ENCODE measurements around the gene SLC13A3.

The SLC13A3 gene

GRCh38 chr20:46614503-46614902, 36.8 kb downstream of the SLC13A3 start:
- DNase-seq = no peak
- TF ChIP-seq CTCF (IDR thresholded peaks at IDR 0.05) = no peak
- peaks cover 20% of the 10 kb centered on the region for H3K36me3 Mint-ChIP-seq (ENCODE audit: low read depth)
- H3K27me3 Mint-ChIP-seq (ENCODE audit: low read depth, poor library complexity) = peaks cover 6% of the 10 kb centered on the region
- H3K27ac Mint-ChIP-seq = no peak overlapping the region
- peaks cover 8% of the 10 kb centered on the region for H3K4me1 Mint-ChIP-seq
- H3K4me3 Mint-ChIP-seq = no peak overlapping the region
- peaks cover 8% of the 10 kb centered on the region for H3K9me3 Mint-ChIP-seq

DNA sequence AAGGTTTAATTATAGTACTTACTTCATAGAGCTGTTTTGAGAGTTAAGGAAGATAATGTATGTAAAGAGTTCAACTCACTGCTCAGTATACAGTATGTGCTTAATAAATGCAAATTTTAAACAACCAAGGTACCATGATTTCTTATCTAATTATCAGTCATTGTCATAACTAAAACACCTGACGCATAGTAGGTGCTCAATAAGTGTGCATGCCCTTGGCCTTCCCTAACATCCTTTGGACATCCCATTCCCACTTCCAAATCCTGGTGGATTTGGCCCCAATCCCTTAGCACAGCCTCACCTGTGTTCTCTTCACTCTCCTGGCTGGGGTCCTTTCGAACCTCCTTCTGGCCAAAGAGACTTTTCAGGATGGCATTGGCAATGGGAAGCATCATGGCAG, 41.1 kb downstream of the SLC13A3 start:
- Mint-ChIP-seq H3K36me3 (ENCODE audit: low read depth) (peaks cover 25% of the 10 kb centered on the region), H3K27ac (no peak overlapping the region), H3K27me3 (ENCODE audit: low read depth, poor library complexity) (peaks cover 1% of the 10 kb centered on the region), H3K4me3 (no peak overlapping the region), H3K9me3 (peaks cover 8% of the 10 kb centered on the region), H3K4me1 (peaks cover 2% of the 10 kb centered on the region)
- no peak for DNase-seq
- no peak for TF ChIP-seq CTCF (IDR thresholded peaks at IDR 0.05)

GRCh38 chr20:46609043-46609442, 42.2 kb downstream of the SLC13A3 start:
- no peak for DNase-seq
- Mint-ChIP-seq H3K9me3 (peaks cover 8% of the 10 kb centered on the region), H3K36me3 (ENCODE audit: low read depth) (peaks cover 25% of the 10 kb centered on the region), H3K4me3 (no peak overlapping the region), H3K4me1 (peaks cover 2% of the 10 kb centered on the region), H3K27me3 (ENCODE audit: low read depth, poor library complexity) (no peaks in the 10 kb centered on the region), H3K27ac (no peak overlapping the region)
- no peak for TF ChIP-seq CTCF (IDR thresholded peaks at IDR 0.05)

GRCh38 chr20:46607849-46608497, 43.3 kb downstream of the SLC13A3 start:
- no peaks in the 10 kb centered on the region for H3K27me3 Mint-ChIP-seq (ENCODE audit: low read depth, poor library complexity)
- H3K27ac Mint-ChIP-seq = no peak overlapping the region
- no peak overlapping the region for H3K4me3 Mint-ChIP-seq
- peaks cover 25% of the 10 kb centered on the region for H3K36me3 Mint-ChIP-seq (ENCODE audit: low read depth)
- no peak for DNase-seq
- TF ChIP-seq CTCF (IDR thresholded peaks at IDR 0.05) = no peak
- H3K9me3 Mint-ChIP-seq = peaks cover 8% of the 10 kb centered on the region
- peaks cover 7% of the 10 kb centered on the region for H3K4me1 Mint-ChIP-seq

GRCh38 chr20:46607191-46607848, 43.9 kb downstream of the SLC13A3 start:
- H3K9me3 Mint-ChIP-seq = peaks cover 8% of the 10 kb centered on the region
- H3K4me1 Mint-ChIP-seq = peaks cover 7% of the 10 kb centered on the region
- DNase-seq = no peak
- TF ChIP-seq CTCF (IDR thresholded peaks at IDR 0.05) = no peak
- no peak overlapping the region for H3K4me3 Mint-ChIP-seq
- H3K27ac Mint-ChIP-seq = no peak overlapping the region
- no peaks in the 10 kb centered on the region for H3K27me3 Mint-ChIP-seq (ENCODE audit: low read depth, poor library complexity)
- peaks cover 25% of the 10 kb centered on the region for H3K36me3 Mint-ChIP-seq (ENCODE audit: low read depth)

DNA sequence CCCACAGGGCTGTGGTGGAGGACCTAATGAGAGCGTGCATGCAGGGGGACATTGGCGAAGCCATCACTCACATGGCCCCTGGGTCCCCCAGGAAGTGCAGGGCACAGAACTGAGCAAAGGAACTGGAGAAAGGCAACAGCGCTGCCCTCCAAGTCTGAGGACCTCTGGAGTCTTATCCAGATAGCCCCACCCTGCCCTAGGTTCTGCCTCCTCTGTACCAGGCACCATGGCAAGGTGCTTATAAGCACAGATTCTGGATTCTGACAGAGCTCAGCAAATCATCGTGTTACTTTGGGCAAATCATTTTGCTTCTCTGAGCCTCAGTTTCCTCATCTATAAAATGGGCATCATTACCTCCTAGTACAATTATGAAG, 44.5 kb downstream of the SLC13A3 start:
- H3K27ac Mint-ChIP-seq = no peak overlapping the region
- H3K9me3 Mint-ChIP-seq = peaks cover 8% of the 10 kb centered on the region
- H3K4me1 Mint-ChIP-seq = peaks cover 7% of the 10 kb centered on the region
- TF ChIP-seq CTCF (IDR thresholded peaks at IDR 0.05) = no peak
- no peak for DNase-seq
- H3K27me3 Mint-ChIP-seq (ENCODE audit: low read depth, poor library complexity) = no peaks in the 10 kb centered on the region
- H3K4me3 Mint-ChIP-seq = no peak overlapping the region
- peaks cover 25% of the 10 kb centered on the region for H3K36me3 Mint-ChIP-seq (ENCODE audit: low read depth)
